Medulla oblongata (tissue), 1 donor: ENCODE results near the gene LRG1.
"Not testable (repeated sequence)": the region's sequence is repeated elsewhere in the genome, so short reads cannot be mapped to it uniquely, and the experiment has no call there.

Source experiments
- DNase-seq: peaks from one replicate; pipeline ENCODE4 v3.0.0-alpha.2; 2015; ENCODE audit errors: extremely low spot score

The LRG1 gene

GRCh38 chr19:4527377-4527776, 12.5 kb downstream of the LRG1 start:
- not testable (repeated sequence) for DNase-seq

- no peak for DNase-seq
Measured at GRCh38 chr19:4525563-4526002, 14.3 kb downstream of the LRG1 start.

DNA sequence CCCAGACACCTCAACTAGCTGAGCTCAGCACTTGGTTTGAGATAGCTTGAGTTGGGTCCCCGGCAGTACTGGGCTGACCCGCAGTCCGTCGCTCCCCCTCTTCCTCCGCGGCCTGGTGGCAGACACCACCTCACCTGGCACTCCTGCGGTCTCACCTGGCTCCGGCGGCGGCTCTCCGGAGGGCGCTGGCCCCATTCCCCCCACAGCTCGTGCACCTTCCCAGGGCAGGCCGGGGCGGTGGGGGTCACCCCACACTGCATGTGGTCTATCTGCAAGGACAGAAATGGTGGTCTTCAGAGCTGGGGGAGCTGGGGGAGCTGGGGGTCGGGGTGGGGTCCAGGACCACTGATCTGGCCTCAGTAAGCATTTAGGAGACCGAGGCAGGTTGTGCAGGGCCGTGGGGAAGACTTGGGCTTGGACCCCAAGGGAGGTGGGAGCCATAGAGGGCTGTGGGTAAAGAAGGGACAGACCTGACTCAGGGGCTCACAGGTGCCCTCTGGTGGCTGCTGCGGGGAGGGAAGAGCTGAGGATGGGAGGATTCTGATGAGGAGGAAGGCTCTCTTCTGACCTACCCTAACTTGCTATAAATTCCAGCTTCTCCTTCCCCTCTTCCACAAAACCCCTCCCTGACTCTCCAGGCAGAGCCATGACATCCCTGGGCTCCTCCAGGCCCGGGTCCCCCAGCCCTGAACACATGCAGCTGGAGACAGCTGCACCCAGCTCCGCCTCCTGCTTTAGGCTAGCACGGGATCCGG, 14.9 kb downstream of the LRG1 start:
- DNase-seq: no peak

GRCh38 chr19:4523306-4524110, 16.3 kb downstream of the LRG1 start:
- no peak for DNase-seq

- DNase-seq: no peak
Measured at GRCh38 chr19:4522291-4523002, 17.4 kb downstream of the LRG1 start.

- DNase-seq: no peak
Measured at GRCh38 chr19:4521888-4522242, 18.0 kb downstream of the LRG1 start.

GRCh38 chr19:4521170-4521887, 18.5 kb downstream of the LRG1 start:
- DNase-seq: no peak

DNA sequence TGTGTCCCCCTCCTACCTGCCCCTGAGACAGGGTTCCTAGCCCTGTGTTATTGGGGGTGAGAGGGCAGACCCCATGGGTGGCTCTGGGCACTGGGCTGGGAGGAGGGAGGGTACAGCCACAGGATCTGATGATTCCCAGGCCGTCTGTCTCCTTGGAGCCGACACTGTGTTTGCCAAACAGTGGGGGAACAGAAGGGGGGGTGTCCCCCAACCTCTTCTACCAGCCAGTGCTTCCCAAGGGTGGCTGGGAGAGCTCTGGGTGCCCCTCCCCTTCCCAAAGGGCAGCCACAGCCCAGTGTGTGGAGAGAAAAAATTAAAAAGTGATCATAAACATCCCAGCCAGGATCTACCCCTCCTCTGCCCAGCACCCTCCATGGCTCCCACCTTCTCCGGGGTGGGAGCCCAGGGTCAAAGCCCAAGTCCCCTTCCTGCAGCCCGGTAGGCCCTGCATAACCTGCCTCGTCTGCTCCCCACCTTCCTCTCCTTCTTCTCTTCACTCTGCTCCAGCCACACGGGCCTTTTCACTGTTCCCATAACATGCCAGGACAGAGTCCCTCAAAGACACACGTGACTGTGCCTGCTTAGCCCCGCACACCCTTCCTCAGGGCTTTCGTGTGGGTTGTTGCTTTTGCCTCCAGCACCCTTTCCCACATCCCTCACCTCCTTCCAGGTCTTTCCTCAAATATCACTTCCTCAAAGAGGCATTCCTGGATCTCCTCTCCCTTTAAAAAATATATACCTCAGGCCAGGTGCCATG, 20.1 kb downstream of the LRG1 start:
- DNase-seq: peak; percentile 54

GRCh38 chr19:4519172-4519496, 20.7 kb downstream of the LRG1 start:
- no peak for DNase-seq

GRCh38 chr19:4518345-4519171, 21.3 kb downstream of the LRG1 start, which contains the start of gene PLIN4:
Gene PLIN4 (minus strand): TSS chr19:4518486. CDS start chr19:4518272, 214 bp downstream.
- DNase-seq: peak; percentile 78

- no peak for DNase-seq
Measured at GRCh38 chr19:4517451-4518057, 22.3 kb downstream of the LRG1 start.

DNA sequence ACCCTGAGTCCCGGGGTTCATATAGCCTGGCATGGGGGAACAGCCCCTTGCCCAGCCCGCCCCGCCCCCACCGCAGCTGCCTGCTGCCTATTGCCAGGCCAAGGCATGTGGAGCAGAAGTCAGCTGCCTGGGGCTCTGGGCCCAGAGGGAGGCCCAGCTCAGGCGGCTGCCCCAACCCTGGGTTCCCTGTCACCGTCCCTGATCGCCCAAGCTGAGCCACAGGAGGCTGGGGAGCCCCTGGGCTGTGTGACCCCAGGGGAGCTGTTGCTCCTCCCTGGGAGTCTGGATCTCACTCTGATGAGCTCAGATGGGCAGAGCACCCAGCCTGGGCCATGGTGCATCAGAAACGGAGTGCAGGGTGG, 22.9 kb downstream of the LRG1 start:
- peak; percentile 62 for DNase-seq

DNA sequence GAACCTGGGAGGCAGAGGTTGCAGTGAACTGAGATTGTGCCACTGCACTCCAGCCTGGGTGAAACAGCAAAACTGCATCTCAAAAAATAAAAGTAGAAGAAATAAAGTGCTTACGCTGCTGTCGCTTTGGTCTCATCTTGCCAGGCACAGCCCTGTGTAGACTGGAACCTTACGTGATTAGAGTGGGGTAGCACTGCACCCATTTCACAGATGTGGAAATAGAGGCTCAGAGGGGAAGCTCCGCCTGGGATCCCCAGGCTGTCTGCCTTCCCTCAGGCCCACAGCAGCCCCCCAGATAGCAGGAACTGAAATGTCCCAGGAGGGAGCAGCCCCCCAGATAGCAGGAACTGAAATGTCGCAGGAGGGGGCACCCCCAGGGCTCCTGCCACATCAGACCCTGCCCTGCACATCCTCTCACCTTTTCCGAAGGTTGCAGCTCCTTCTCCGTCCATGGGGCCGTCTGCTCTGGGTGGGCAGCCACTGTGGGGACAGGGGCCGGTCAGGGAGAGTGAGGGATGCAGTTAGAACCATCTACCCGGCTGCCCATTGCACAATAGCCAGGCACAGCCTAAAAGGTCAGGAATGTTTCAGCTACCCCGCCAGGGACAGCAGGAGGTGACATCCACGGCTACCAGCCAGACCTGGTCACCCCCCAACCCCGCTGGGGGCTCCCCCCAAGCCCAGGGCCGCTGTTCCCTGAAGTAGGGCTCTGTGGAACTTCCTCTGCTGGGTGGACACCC, 23.5 kb downstream of the LRG1 start:
- DNase-seq: no peak

DNA sequence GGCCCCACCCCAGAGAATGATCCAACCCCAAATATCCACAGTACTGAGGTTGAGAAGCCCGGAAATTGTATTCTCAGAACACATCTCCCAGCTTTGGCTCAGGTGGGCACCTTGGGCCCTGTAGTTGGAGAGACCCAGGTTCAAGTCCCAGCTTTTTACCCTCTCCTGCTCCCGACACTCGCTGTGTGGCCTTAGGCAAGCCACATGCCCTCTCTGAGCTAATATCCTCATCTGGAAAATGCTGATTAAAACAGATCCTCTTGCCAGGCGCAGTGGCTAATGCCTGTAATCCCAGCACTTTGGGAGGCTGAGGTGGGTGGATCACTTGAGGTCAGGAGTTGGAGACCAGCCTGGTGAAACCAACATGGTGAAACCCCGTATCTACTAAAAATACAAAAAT, 24.1 kb downstream of the LRG1 start:
- no peak for DNase-seq

DNA sequence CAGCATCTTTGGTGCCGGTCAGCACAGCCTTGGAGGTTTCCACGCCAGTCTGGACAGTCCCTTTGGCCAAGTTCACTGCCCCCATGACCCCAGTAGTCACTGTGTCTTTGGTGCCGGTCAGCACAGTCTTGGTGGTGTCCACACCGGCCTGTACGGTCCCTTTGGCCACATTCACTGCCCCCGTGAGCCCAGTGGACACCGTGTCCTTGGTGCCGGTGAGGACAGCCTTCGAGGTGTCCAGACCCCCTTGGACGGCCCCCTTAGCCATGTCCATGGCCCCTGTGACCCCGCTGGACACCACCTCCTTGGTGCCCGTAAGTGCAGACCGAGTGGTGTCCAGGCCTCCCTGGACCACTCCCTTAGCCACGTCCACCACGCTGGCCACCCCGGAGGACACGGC, 26.6 kb downstream of the LRG1 start:
- no peak for DNase-seq

DNA sequence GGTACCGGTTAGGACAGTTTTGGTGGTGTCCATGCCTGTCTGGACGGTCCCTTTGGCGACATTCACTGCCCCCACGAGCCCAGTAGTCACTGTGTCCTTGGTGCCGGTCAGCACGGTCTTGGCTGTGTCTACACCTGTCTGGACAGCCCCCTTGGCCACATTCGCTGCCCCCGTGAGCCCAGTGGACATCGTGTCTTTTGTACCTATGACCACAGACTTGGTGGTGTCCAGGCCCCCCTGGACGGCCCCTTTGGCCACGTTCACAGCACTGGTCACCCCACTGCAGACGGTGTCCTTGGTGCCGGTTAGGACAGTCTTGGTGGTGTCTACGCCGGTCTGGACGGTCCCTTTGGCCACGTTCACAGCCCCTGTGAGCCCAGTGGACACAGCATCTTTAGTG, 27.8 kb downstream of the LRG1 start:
- DNase-seq: no peak

DNA sequence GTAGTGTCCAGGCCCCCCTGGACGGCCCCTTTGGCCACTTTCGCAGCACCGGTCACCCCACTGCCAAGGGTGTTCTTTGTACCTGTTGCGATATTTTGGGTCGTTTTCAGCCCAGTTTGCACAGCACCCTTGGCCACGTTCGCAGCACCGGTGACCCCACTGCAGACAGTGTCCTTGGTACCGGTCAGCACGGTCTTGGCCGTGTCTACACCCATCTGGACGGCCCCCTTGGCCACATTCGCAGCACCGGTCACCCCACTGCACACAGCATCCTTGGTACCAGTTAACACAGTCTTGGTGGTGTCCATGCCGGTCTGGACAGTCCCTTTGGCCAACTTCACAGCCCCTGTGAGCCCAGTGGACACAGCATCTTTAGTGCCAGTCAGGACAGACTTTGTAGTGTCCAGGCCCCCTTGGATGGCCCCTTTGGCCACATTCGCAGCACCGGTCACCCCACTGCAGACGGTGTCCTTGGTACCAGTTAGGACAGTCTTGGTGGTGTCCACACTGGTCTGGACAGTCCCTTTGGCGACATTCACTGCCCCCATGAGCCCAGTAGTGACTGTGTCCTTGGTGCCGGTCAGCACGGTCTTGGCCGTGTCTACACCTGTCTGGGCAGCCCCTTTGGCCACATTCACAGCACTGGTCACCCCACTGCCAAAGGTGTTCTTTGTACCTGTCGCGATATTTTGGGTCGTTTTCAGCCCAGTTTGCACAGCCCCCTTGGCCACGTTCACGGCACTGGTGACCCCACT, 28.4 kb downstream of the LRG1 start:
- DNase-seq: no peak

DNA sequence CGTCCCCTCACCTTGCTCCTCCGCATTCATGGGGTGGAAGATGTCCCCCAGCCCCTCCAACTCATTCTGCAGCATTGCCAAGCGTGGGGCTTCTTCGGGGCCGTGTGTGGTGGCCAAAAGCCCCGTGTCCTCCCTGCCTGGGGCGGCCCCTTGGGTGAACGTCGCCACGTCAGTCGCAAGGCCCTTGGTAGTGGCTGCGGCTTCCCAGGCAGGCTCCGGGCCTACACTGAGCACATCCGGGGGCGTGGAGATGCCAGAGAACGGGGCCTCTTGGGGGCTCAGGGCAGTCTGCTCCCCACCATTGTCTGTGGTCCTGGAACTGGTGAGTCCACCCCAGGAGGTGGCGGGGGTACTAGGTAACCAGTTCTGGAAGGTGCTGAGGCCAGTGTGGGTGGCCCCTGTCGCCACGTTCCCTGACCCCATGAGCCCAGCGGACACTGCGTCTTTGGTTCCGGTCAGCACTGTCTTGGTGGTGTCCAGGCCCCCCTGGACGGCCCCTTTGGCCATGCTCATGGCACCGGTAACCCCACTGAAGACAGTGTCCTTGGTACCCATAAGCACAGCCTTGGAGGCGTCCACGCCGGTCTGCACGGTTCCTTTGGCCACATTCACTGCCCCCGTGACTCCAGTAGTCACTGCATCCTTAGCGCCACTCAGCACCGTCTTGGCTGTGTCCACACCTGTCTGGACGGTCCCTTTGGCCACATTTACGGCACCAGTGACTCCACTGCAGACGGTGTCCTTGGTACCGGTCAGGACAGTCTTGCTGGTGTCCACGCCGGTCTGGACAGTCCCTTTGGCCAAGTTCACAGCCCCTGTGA, 29.2 kb downstream of the LRG1 start:
- no peak for DNase-seq
